Stimulated activated effector memory CD8-positive, alpha-beta T cell treated with anti-CD3 and anti-CD28 coated beads, Interleukin-12 subunit alpha, Interleukin-12 subunit beta, amount 100 ng/mL, for 72 hours (primary cell): ENCODE measurements around the gene SBF2.
A peak's percentile ranks its signal among the peaks of the same experiment; 100 is the strongest.

Source experiments
- ATAC-seq: fragments of 150-1000 bp; cut with Tn5 transposase; 2 replicates; pipeline ENCODE4 v1.10.0; 2021
- DNase-seq, 2 donors: peaks; one replicate each; pipeline ENCODE4 v3.0.0; 2021 to 2022; ENCODE audit warnings: low spot score in 2 of 2
- H3K27ac Mint-ChIP-seq: one replicate; pipeline ENCODE4 v1.8.0; 2022; ENCODE audit warnings: mild to moderate bottlenecking, mixed read lengths
- H3K36me3 Mint-ChIP-seq: one replicate; pipeline ENCODE4 v1.8.0; 2022; ENCODE audit warnings: mild to moderate bottlenecking, mixed read lengths
- H3K4me1 Mint-ChIP-seq: one replicate; pipeline ENCODE4 v1.8.0; 2022; ENCODE audit warnings: mixed read lengths
- H3K4me3 Mint-ChIP-seq: one replicate; pipeline ENCODE4 v1.8.0; 2022; ENCODE audit warnings: mild to moderate bottlenecking, mixed read lengths
- H3K9me3 Mint-ChIP-seq: one replicate; pipeline ENCODE4 v1.8.0; 2022; ENCODE audit warnings: mixed read lengths

Gene SBF2

GRCh38 chr11:9789910-9790309 is 504.1 kb downstream of the SBF2 start:
- ATAC-seq (no peak), DNase-seq (no peak)
- H3K4me3 Mint-ChIP-seq, result no peak overlapping the region

GRCh38 chr11:9787981-9788521 is 506.0 kb downstream of the SBF2 start:
- no peak for ATAC-seq
- peak overlapping the region; percentile 47 for H3K27ac Mint-ChIP-seq

More at GRCh38 chr11:9789910-9790309, 504.1 kb downstream of the SBF2 start:
- Mint-ChIP-seq H3K27ac (no peak overlapping the region), H3K4me1 (no peaks in the 10 kb centered on the region), H3K9me3 (no peaks in the 10 kb centered on the region), H3K36me3 (peaks cover 23% of the 10 kb centered on the region)

DNA sequence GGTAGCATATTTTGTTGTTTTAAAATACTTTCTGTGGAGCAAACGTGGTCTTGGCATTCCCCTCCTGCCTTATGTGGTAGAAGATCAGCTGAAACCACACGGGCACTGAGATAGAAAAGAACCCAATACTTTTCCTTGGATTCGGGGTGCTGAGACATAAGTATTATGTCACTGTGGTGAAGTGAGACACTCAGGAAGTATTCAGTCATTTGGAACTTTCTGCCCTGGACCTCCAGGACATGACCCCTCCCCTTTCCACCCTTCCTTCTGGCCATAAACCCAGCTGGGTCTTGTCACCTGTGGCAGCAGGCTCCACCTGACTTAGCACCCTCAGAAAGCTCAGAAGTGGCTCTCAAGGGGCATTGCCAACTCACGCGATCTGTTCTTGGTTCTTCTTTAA is 506.8 kb downstream of the SBF2 start:
- Mint-ChIP-seq H3K4me1 (no peaks in the 10 kb centered on the region), H3K9me3 (no peaks in the 10 kb centered on the region), H3K36me3 (peaks cover 29% of the 10 kb centered on the region), H3K27ac (peak overlapping the region; percentile 47), H3K4me3 (no peak overlapping the region)
- DNase-seq (no peak), ATAC-seq (no peak)

More at GRCh38 chr11:9787981-9788521, 506.0 kb downstream of the SBF2 start:
- Mint-ChIP-seq H3K36me3 (peaks cover 27% of the 10 kb centered on the region), H3K9me3 (no peaks in the 10 kb centered on the region), H3K4me3 (no peak overlapping the region), H3K4me1 (no peaks in the 10 kb centered on the region)
- no peak for DNase-seq

GRCh38 chr11:9784602-9785315 is 509.3 kb downstream of the SBF2 start:
- no peaks in the 10 kb centered on the region for H3K4me1 Mint-ChIP-seq
- no peaks in the 10 kb centered on the region for H3K9me3 Mint-ChIP-seq
- no peak overlapping the region for H3K4me3 Mint-ChIP-seq
- ATAC-seq (no peak), DNase-seq (no peak)
- H3K36me3 Mint-ChIP-seq, result peaks cover 33% of the 10 kb centered on the region
- H3K27ac Mint-ChIP-seq, result peak overlapping the region; percentile 26

DNA sequence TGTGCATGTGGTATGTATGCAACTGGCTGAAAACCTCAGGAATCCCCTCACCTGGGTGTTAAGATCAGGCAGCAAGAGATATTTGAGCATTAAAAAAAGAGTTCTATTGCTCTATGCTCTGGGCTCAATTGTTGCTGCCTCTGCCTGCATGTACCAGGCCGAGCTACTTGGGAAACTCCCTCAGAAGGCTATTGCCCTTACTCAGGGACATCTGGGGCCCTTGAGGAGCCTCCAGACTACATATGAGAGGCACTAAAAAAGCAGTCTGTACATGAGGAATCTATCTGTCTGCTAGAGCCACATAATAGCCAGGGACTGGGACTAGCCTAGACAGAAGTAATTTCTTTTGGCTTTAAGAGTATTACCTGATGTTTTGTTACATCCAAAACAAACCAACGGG is 510.0 kb downstream of the SBF2 start:
- ATAC-seq, result no peak
- peak overlapping the region; percentile 26 for H3K27ac Mint-ChIP-seq
- H3K36me3 Mint-ChIP-seq, result peaks cover 29% of the 10 kb centered on the region
- H3K4me3 Mint-ChIP-seq, result no peak overlapping the region
- no peak for DNase-seq
- no peaks in the 10 kb centered on the region for H3K4me1 Mint-ChIP-seq
- H3K9me3 Mint-ChIP-seq, result no peaks in the 10 kb centered on the region

- ATAC-seq, result no peak
- Mint-ChIP-seq H3K36me3 (peaks cover 17% of the 10 kb centered on the region), H3K4me1 (no peaks in the 10 kb centered on the region), H3K9me3 (no peaks in the 10 kb centered on the region), H3K4me3 (no peak overlapping the region), H3K27ac (no peak overlapping the region)
- DNase-seq, result no peak
Measured at GRCh38 chr11:9780929-9781328, 513.1 kb downstream of the SBF2 start.

DNA sequence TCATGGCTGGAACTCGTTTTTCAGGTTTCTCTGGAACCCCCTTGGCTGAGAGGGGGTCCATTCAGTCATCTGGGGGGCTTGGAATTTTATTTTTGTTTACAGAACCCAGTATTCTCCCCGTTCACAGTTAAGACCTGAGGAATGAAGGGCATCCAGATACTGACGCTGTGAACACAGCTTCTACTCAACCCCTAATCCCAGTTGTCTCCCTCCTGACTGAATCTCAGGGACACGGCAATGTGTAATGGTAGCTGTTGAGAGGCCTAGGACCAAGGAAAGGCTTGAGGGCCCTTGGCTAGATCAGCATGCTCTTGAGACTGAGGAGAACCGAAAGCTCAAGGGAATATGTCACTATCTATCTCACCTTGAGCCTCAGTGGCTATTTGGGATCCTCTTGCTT is 516.5 kb downstream of the SBF2 start:
- no peak overlapping the region for H3K27ac Mint-ChIP-seq
- H3K36me3 Mint-ChIP-seq, result peaks cover 9% of the 10 kb centered on the region
- H3K4me3 Mint-ChIP-seq, result no peak overlapping the region
- no peaks in the 10 kb centered on the region for H3K9me3 Mint-ChIP-seq
- DNase-seq (no peak), ATAC-seq (no peak)
- no peaks in the 10 kb centered on the region for H3K4me1 Mint-ChIP-seq

- H3K36me3 Mint-ChIP-seq, result peaks cover 4% of the 10 kb centered on the region
- no peak overlapping the region for H3K27ac Mint-ChIP-seq
- no peaks in the 10 kb centered on the region for H3K4me1 Mint-ChIP-seq
- H3K4me3 Mint-ChIP-seq, result no peak overlapping the region
- no peak for DNase-seq
- no peak for ATAC-seq
- no peaks in the 10 kb centered on the region for H3K9me3 Mint-ChIP-seq
Measured at GRCh38 chr11:9777066-9777465, 517.0 kb downstream of the SBF2 start.

- no peak overlapping the region for H3K4me3 Mint-ChIP-seq
- no peak for ATAC-seq
- no peaks in the 10 kb centered on the region for H3K4me1 Mint-ChIP-seq
- no peak for DNase-seq
- H3K36me3 Mint-ChIP-seq, result no peaks in the 10 kb centered on the region
- H3K27ac Mint-ChIP-seq, result no peak overlapping the region
- no peaks in the 10 kb centered on the region for H3K9me3 Mint-ChIP-seq
Measured at GRCh38 chr11:9776203-9776602, 517.8 kb downstream of the SBF2 start.

DNA sequence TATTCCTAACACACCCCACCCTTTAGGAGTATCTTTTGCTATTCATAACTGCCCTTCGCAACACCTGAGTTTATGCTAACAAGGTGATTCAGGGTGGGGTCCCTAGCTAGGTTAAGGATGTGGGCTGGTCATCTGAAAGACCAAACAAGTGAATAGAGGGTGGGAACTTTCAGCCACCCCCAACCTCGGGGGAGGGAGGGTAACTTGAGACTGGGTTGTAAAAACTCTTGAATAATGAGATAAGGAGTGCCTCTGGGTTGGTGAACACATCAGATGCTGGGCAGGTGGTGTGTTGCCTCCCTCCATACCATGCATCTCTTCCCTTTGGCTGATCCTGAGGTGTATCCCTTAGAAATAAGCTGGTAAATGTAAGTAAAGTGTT is 518.6 kb downstream of the SBF2 start:
- no peaks in the 10 kb centered on the region for H3K4me1 Mint-ChIP-seq
- H3K4me3 Mint-ChIP-seq, result no peak overlapping the region
- ATAC-seq (no peak), DNase-seq (no peak)
- H3K36me3 Mint-ChIP-seq, result no peaks in the 10 kb centered on the region
- H3K27ac Mint-ChIP-seq, result no peak overlapping the region
- no peaks in the 10 kb centered on the region for H3K9me3 Mint-ChIP-seq

DNA sequence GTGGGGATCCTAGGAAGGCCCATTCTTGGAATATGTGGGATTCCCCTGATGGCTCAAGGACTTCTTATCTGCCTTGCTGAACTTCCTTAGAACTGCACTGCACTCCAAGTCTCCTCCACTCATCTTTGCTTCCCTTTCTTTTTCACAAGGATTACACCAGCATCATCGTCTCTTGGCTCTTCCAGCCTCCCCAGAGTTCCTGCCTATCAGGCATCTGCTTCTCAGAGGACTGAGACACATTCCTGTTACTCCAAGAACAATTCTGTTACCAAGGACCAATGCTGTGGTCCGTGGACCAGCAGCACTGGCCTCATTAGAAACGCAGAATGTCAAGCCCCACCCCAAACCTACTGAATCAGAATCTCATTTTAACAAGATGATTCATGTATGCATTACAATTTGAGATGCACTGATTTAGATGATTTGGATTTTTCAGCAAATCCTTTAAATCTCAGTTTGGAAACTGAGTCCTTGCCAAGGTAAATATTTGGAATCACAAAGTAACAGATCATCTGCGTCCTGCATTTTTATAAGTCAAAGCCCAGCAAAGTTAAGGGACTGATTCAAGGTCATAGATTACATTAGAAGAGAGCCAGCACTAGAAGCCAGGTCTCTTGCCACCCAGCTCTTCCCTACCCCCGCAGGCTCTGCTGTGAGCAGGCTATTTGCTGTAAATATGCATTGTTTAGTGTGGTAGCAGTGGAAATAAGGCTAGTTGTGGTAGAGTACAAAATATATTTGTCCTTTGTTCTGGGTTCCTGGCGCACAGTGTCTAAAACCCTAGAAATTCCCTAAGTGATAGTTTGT is 519.2 kb downstream of the SBF2 start:
- ATAC-seq, result no peak
- H3K27ac Mint-ChIP-seq, result no peak overlapping the region
- no peaks in the 10 kb centered on the region for H3K4me1 Mint-ChIP-seq
- DNase-seq, result no peak
- no peak overlapping the region for H3K4me3 Mint-ChIP-seq
- H3K36me3 Mint-ChIP-seq, result no peaks in the 10 kb centered on the region
- no peaks in the 10 kb centered on the region for H3K9me3 Mint-ChIP-seq

- DNase-seq (no peak), ATAC-seq (no peak)
- H3K4me1 Mint-ChIP-seq, result no peaks in the 10 kb centered on the region
- H3K27ac Mint-ChIP-seq, result no peak overlapping the region
- no peaks in the 10 kb centered on the region for H3K36me3 Mint-ChIP-seq
- H3K9me3 Mint-ChIP-seq, result no peaks in the 10 kb centered on the region
- no peak overlapping the region for H3K4me3 Mint-ChIP-seq
Measured at GRCh38 chr11:9774109-9774508, 519.9 kb downstream of the SBF2 start.

- Mint-ChIP-seq H3K36me3 (no peaks in the 10 kb centered on the region), H3K9me3 (no peaks in the 10 kb centered on the region), H3K27ac (no peak overlapping the region), H3K4me3 (no peak overlapping the region), H3K4me1 (no peaks in the 10 kb centered on the region)
- ATAC-seq (no peak), DNase-seq (no peak)
Measured at GRCh38 chr11:9773524-9773923, 520.5 kb downstream of the SBF2 start.

- no peak for ATAC-seq
- Mint-ChIP-seq H3K4me1 (peaks cover under 1% of the 10 kb centered on the region), H3K9me3 (no peaks in the 10 kb centered on the region), H3K27ac (no peak overlapping the region), H3K4me3 (no peak overlapping the region), H3K36me3 (no peaks in the 10 kb centered on the region)
- DNase-seq, result no peak
Measured at GRCh38 chr11:9772218-9772617, 521.8 kb downstream of the SBF2 start.

DNA sequence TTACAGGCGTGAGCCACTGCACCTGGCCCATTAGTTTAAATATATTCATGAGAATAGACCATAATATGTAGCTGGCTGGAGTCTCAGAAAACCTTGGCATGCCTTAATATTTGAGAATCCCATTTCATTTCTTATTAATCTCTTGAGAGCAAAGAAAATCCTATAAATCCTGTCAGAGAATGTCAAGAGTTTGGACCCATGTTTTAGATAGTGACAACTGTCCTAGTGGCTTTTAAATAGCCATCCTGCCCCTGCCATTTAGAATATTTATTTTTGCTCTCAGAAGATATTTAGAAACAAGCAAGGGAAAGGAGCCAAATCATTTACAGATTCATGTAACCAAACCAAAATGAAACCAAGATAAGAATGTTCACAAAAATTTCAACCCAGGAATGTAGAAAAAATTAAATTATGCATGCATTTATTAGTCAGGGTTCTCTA is 522.9 kb downstream of the SBF2 start:
- no peak for ATAC-seq
- Mint-ChIP-seq H3K4me1 (peaks cover 9% of the 10 kb centered on the region), H3K36me3 (no peaks in the 10 kb centered on the region), H3K4me3 (no peak overlapping the region), H3K9me3 (no peaks in the 10 kb centered on the region), H3K27ac (no peak overlapping the region)
- DNase-seq, result no peak

- H3K27ac Mint-ChIP-seq, result no peak overlapping the region
- peaks cover 11% of the 10 kb centered on the region for H3K4me1 Mint-ChIP-seq
- H3K36me3 Mint-ChIP-seq, result no peaks in the 10 kb centered on the region
- no peak for ATAC-seq
- no peak overlapping the region for H3K4me3 Mint-ChIP-seq
- no peaks in the 10 kb centered on the region for H3K9me3 Mint-ChIP-seq
- DNase-seq, result no peak
Measured at GRCh38 chr11:9769621-9770020, 524.4 kb downstream of the SBF2 start.
